ENCODE data around the gene CNN2. TPM values are rescaled to one million over a fixed set of nuclear protein-coding genes. Genes with fewer than 3 reads are reported as not detected.
A peak's percentile ranks its signal among the peaks of the same experiment; 100 is the strongest.

Gene CNN2
- total and polyA plus RNA-seq, 12 donors = 33.0 to 117 (median 61.7) TPM

DNA sequence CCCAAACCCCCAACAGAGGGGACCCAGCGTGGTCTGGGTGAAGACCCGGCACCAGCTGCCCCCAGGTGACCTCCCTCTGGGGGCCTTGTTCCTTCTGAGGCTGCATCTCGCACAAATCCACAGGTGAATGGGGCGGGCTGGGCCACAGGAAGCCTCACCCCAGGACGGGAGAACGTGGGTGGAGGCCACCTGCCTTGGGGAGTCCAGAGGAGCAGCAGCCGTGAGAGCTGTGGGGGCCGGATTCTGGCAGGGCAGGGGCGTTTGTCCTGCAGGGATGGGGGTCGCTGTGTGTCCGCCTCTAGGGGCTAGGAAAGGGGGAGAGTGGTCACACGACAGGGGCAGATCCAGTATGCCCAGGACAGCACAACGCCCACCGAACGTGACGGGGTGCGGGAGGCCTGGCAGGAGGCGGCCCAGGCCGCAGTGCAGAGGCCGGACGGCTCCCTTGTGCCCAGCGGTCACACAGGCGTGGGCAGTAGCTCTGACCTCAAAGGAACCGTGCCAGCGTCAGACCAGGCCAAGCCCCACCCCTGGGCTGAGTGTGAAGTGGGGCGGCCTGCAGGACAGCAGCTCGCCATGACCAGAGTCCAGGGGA lies 62.1 kb downstream of the CNN2 start:
- Histone ChIP-seq H3K4me3 (no peak overlapping the region), H3K36me3 (peaks cover 0 to 96% (median 26%) of the 10 kb centered on the region in 9 donors), H3K27ac (peak overlapping the region in 9 of 10 donors; percentile 23 to 88 (median 46)), H3K4me1 (peaks cover 0 to 50% (median 8%) of the 10 kb centered on the region in 9 donors), H3K9me3 (no peaks in the 10 kb centered on the region), H3K27me3 (no peaks in the 10 kb centered on the region)
- TF ChIP-seq, protein P1, sequence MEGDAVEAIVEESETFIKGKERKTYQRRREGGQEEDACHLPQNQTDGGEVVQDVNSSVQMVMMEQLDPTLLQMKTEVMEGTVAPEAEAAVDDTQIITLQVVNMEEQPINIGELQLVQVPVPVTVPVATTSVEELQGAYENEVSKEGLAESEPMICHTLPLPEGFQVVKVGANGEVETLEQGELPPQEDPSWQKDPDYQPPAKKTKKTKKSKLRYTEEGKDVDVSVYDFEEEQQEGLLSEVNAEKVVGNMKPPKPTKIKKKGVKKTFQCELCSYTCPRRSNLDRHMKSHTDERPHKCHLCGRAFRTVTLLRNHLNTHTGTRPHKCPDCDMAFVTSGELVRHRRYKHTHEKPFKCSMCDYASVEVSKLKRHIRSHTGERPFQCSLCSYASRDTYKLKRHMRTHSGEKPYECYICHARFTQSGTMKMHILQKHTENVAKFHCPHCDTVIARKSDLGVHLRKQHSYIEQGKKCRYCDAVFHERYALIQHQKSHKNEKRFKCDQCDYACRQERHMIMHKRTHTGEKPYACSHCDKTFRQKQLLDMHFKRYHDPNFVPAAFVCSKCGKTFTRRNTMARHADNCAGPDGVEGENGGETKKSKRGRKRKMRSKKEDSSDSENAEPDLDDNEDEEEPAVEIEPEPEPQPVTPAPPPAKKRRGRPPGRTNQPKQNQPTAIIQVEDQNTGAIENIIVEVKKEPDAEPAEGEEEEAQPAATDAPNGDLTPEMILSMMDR (IDR thresholded peaks at IDR 0.05) = no peak
- ATAC-seq (peak; percentile 19 to 70 (median 26)), DNase-seq (no peak)
- WGBS, 2 donors = 86 to 90% methylated on average over 27 of the region's 27 CpGs
- intact Hi-C loops (cut with DNase I) = no loop called here

Other genes starting within 250 kb of the CNN2 start
- gene PTBP1, start 229.2 kb upstream of the CNN2 start, total RNA-seq = 100 to 1,000 TPM in 1 of 10 donors, 10 to 100 TPM in 9; 46.2 to 106 (median 56.8) TPM
- 10 to 100 TPM; 48.2 to 74.3 TPM for gene PTBP1, start 229.2 kb upstream of the CNN2 start, polyA plus RNA-seq
- not detected for gene PLPPR3, start 204.7 kb upstream of the CNN2 start, total RNA-seq
- gene PLPPR3, start 204.7 kb upstream of the CNN2 start, polyA plus RNA-seq = not detected
- gene AZU1, start 198.8 kb upstream of the CNN2 start, total RNA-seq = 1 to 10 TPM in 1 of 10 donors, not detected in 9; 1.7 TPM
- gene AZU1, start 198.8 kb upstream of the CNN2 start, polyA plus RNA-seq = under 1 TPM in 1 of 2 donors, not detected in 1; 0.06 TPM
- gene PRTN3, start 185.6 kb upstream of the CNN2 start, total RNA-seq = not detected
- gene PRTN3, start 185.6 kb upstream of the CNN2 start, polyA plus RNA-seq = under 1 TPM in 1 of 2 donors, not detected in 1; 0.12 TPM
- gene ELANE, start 174.3 kb upstream of the CNN2 start, total RNA-seq = 1 to 10 TPM in 3 of 10 donors, under 1 TPM in 4, not detected in 3; 0.26 to 2.8 (median 0.76) TPM
- 1 to 10 TPM; 3.0 to 5.4 TPM for gene ELANE, start 174.3 kb upstream of the CNN2 start, polyA plus RNA-seq
- 100 to 1,000 TPM in 4 of 10 donors, 10 to 100 TPM in 6; 21.1 to 326 (median 72.5) TPM for gene CFD, start 166.9 kb upstream of the CNN2 start, total RNA-seq
- gene CFD, start 166.9 kb upstream of the CNN2 start, polyA plus RNA-seq = 100 to 1,000 TPM; 567 to 583 TPM
- gene MED16, start 133.4 kb upstream of the CNN2 start, total RNA-seq = 10 to 100 TPM; 17.6 to 37.4 (median 26.2) TPM
- 10 to 100 TPM; 31.0 to 42.9 TPM for gene MED16, start 133.4 kb upstream of the CNN2 start, polyA plus RNA-seq
- gene RNU6-9, start 133.1 kb upstream of the CNN2 start, total RNA-seq = not detected
- not detected for gene RNU6-9, start 133.1 kb upstream of the CNN2 start, polyA plus RNA-seq
- gene R3HDM4, start 113.4 kb upstream of the CNN2 start, total RNA-seq = 10 to 100 TPM; 16.3 to 30.6 (median 19.9) TPM
- gene R3HDM4, start 113.4 kb upstream of the CNN2 start, polyA plus RNA-seq = 10 to 100 TPM; 34.5 to 49.8 TPM
- gene KISS1R, start 109.3 kb upstream of the CNN2 start, total RNA-seq = not detected
- not detected for gene KISS1R, start 109.3 kb upstream of the CNN2 start, polyA plus RNA-seq
- 10 to 100 TPM in 1 of 10 donors, 1 to 10 TPM in 9; 3.0 to 11.7 (median 5.3) TPM for gene ARID3A, start 100.6 kb upstream of the CNN2 start, total RNA-seq
- 1 to 10 TPM; 3.7 to 4.2 TPM for gene ARID3A, start 100.6 kb upstream of the CNN2 start, polyA plus RNA-seq
- 10 to 100 TPM; 17.3 to 25.0 (median 20.3) TPM for gene WDR18, start 42.3 kb upstream of the CNN2 start, total RNA-seq
- gene WDR18, start 42.3 kb upstream of the CNN2 start, polyA plus RNA-seq = 10 to 100 TPM; 44.0 to 66.4 TPM
- gene GRIN3B, start 26.2 kb upstream of the CNN2 start, total RNA-seq = under 1 TPM in 3 of 10 donors, not detected in 7; 0.08 to 0.10 (median 0.09) TPM
- under 1 TPM in 1 of 2 donors, not detected in 1; 0.01 TPM for gene GRIN3B, start 26.2 kb upstream of the CNN2 start, polyA plus RNA-seq
- gene TMEM259, start 5.5 kb upstream of the CNN2 start, total RNA-seq = 100 to 1,000 TPM in 8 of 10 donors, 10 to 100 TPM in 2; 94.3 to 141 (median 111) TPM
- gene TMEM259, start 5.5 kb upstream of the CNN2 start, polyA plus RNA-seq = 100 to 1,000 TPM; 144 to 289 TPM
- gene RNU6-2, start 5.1 kb upstream of the CNN2 start, total RNA-seq = not detected
- not detected for gene RNU6-2, start 5.1 kb upstream of the CNN2 start, polyA plus RNA-seq
- 10 to 100 TPM in 1 of 10 donors, 1 to 10 TPM in 9; 4.3 to 18.1 (median 5.6) TPM for gene ABCA7, start 13.5 kb downstream of the CNN2 start, total RNA-seq
- gene ABCA7, start 13.5 kb downstream of the CNN2 start, polyA plus RNA-seq = 10 to 100 TPM in 1 of 2 donors, 1 to 10 TPM in 1; 2.7 to 23.4 TPM
- gene ARHGAP45, start 40.6 kb downstream of the CNN2 start, total RNA-seq = 10 to 100 TPM in 1 of 10 donors, 1 to 10 TPM in 9; 1.9 to 27.4 (median 4.1) TPM
- gene ARHGAP45, start 40.6 kb downstream of the CNN2 start, polyA plus RNA-seq = 1 to 10 TPM; 4.4 to 8.6 TPM
- gene POLR2E, start 68.8 kb downstream of the CNN2 start, total RNA-seq = 100 to 1,000 TPM; 111 to 215 (median 134) TPM
- gene POLR2E, start 68.8 kb downstream of the CNN2 start, polyA plus RNA-seq = 100 to 1,000 TPM; 116 to 212 TPM
- gene GPX4, start 77.4 kb downstream of the CNN2 start, total RNA-seq = 100 to 1,000 TPM; 244 to 405 (median 299) TPM
- 100 to 1,000 TPM; 461 to 487 TPM for gene GPX4, start 77.4 kb downstream of the CNN2 start, polyA plus RNA-seq
- gene SBNO2, start 147.7 kb downstream of the CNN2 start, total RNA-seq = 10 to 100 TPM; 12.6 to 61.3 (median 16.1) TPM
- 10 to 100 TPM; 12.6 to 18.7 TPM for gene SBNO2, start 147.7 kb downstream of the CNN2 start, polyA plus RNA-seq
- 10 to 100 TPM; 43.7 to 71.6 (median 46.6) TPM for gene STK11, start 179.2 kb downstream of the CNN2 start, total RNA-seq
- 10 to 100 TPM; 41.1 to 70.4 TPM for gene STK11, start 179.2 kb downstream of the CNN2 start, polyA plus RNA-seq
- gene CBARP, start 211.4 kb downstream of the CNN2 start, total RNA-seq = 1 to 10 TPM in 9 of 10 donors, under 1 TPM in 1; 0.96 to 2.2 (median 1.4) TPM
- gene CBARP, start 211.4 kb downstream of the CNN2 start, polyA plus RNA-seq = 1 to 10 TPM in 1 of 2 donors, under 1 TPM in 1; 0.73 to 1.3 TPM
- 100 to 1,000 TPM; 491 to 770 (median 553) TPM for gene ATP5F1D, start 215.1 kb downstream of the CNN2 start, total RNA-seq
- gene ATP5F1D, start 215.1 kb downstream of the CNN2 start, polyA plus RNA-seq = 1,000 to 10,000 TPM in 1 of 2 donors, 100 to 1,000 TPM in 1; 821 to 2,879 TPM
- gene MIDN, start 222.0 kb downstream of the CNN2 start, total RNA-seq = 100 to 1,000 TPM in 2 of 10 donors, 10 to 100 TPM in 8; 45.9 to 236 (median 68.5) TPM
- gene MIDN, start 222.0 kb downstream of the CNN2 start, polyA plus RNA-seq = 10 to 100 TPM; 22.7 to 48.6 TPM
- 100 to 1,000 TPM; 227 to 356 (median 280) TPM for gene CIRBP, start 242.7 kb downstream of the CNN2 start, total RNA-seq
- 100 to 1,000 TPM; 180 to 344 TPM for gene CIRBP, start 242.7 kb downstream of the CNN2 start, polyA plus RNA-seq
- gene FAM174C, start 248.9 kb downstream of the CNN2 start, total RNA-seq = 10 to 100 TPM in 7 of 10 donors, 1 to 10 TPM in 3; 8.2 to 19.0 (median 12.7) TPM
- 10 to 100 TPM; 40.2 to 70.2 TPM for gene FAM174C, start 248.9 kb downstream of the CNN2 start, polyA plus RNA-seq

All from heart right ventricle (tissue), 16 donors.